Measurements from ENCODE around the gene NHLRC2.
"Not testable (repeated sequence)": the region's sequence is repeated elsewhere in the genome, so short reads cannot be mapped to it uniquely, and the experiment has no call there.

NHLRC2 gene

DNA sequence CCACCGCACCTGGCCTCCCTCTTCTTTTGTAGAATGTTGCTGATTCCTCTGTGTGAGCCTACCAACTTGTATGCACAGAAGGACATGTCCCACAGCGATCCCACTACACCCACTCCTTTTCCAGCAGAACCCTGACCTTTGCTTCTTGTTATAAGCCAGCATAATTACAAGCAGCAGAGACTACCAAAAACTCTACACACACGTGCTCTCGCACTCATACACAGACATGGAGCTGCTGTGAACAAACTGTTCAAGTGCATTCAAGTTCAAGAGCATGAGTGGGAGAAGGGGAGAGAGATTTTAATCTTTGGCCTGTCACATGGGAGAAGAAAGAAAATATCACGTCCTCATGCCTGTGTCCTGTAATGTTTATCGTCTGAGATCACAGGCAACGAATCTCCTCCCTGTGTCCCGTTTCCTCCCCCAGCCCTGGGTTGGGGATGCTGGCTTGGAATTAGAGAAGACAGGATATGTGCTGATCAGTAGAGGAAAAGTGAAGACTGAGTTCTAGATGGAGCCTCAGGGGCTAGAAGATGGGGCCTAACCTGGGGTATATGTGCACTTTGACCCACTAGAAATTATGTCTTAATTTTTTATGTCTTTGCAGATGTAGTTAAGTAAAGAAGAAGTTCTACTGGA, 79.6 kb downstream of the NHLRC2 start:
- H3K4me3 ChIP-seq (ENCODE audit: low read depth, low read length) = no peak overlapping the region

DNA sequence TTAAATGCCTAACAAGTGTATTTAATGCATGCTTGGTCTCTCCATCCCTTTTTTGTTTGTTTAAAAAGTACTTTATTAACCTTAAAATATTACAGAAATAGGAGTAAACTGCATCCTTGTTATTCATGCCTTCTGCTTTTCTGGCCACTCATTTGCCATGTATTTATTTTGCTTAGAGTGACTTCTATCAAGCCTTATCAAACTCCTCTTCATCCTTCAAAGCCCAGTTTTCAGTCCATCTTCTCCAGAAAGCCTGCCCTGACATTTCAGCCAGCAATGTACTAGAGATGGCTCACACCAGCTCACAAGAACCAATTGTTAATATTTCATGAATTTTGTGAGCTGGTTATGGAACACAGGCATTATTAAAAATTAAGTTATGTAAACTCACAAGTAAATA, 82.8 kb downstream of the NHLRC2 start:
- H3K4me3 ChIP-seq (ENCODE audit: low read depth, low read length) = no peak overlapping the region

DNA sequence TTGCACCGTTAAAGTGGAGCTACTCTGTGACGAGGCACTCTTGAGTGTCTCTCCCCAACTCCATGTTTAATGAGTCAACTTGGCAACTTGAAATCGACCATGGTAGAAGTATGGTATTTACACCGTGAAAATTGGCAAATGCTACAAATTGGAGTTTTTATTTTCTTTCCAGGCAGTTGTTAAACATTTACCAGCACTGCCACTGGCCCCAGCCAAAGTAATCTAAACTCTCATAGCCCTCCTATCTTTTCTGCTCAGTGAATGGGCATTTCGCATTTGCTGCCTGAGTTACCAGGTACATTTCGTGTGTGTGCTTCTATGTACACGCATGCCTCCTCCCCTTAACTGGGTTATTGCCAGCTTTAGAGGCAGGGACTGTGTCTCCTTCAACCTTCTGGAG, 83.3 kb downstream of the NHLRC2 start:
- H3K4me3 ChIP-seq (ENCODE audit: low read depth, low read length) = no peak overlapping the region

DNA sequence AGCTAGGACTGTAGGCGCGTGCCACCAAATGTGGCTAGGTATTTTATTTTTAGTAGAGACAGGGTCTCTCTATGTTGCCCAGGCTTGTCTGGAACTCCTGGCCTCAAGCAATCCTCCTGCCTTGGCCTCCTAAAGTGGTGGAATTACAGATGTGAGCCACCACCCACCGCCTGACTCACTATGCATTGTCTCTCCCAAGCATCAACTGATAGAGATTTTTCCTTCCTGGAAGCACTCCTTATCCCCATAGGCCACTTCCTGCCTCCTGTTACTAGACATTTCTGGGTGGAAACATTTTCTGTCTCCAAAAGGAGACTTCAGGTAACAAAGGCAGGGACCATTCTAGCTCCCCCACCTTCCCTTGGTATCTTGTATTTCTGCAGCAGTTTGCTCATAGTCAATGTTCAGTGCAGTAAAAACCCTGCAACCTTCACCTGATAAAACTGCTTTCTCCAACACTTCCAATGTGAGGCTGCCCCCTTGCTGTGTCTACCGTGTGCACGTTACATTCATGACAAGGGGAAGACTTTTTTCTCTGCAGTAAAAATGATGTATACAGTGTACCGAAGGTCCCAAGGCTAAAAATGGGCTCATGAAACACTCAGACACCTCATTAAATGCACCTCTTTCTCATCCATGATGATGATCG, 84.9 kb downstream of the NHLRC2 start:
- no peak overlapping the region for H3K4me3 ChIP-seq (ENCODE audit: low read depth, low read length)

DNA sequence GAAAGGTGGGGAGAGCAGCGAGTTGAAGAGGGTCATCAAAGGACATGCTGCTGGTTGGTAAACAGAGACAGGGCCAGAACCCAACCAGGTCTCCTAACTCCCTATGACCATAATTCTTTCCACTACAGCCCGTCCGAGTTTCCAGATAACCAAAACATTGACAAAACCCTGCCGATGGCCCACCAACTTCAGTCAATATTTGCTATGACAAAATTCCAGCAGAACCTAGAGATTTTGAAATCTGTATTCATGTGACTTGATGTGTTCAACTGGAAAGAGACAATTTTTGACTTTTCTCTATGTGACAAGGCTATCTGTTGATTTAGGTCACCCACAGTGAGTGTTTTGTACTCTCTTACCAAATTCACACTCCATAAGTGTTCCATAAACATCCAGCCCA, 86.7 kb downstream of the NHLRC2 start:
- H3K4me3 ChIP-seq (ENCODE audit: low read depth, low read length) = no peak overlapping the region

DNA sequence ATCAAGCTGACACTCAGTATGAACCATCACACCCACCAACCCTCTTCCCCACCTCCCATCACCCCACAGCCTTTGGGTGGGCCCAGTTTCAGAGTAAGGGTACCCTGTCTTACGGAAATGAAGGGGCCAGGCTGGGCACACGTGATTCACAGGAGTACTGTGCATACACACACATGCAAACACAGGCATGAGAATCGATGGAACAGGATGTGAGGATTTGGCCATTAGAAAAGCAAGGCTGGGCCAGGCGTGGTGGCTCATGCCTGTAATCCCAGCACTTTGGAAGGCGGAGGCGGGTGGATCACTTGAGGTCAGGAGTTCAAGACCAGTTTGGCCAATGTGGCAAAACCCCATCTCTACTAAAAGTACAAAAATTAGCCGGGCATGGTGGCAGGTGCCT, 88.7 kb downstream of the NHLRC2 start:
- not testable (repeated sequence) for H3K4me3 ChIP-seq (ENCODE audit: low read depth, low read length)

DNA sequence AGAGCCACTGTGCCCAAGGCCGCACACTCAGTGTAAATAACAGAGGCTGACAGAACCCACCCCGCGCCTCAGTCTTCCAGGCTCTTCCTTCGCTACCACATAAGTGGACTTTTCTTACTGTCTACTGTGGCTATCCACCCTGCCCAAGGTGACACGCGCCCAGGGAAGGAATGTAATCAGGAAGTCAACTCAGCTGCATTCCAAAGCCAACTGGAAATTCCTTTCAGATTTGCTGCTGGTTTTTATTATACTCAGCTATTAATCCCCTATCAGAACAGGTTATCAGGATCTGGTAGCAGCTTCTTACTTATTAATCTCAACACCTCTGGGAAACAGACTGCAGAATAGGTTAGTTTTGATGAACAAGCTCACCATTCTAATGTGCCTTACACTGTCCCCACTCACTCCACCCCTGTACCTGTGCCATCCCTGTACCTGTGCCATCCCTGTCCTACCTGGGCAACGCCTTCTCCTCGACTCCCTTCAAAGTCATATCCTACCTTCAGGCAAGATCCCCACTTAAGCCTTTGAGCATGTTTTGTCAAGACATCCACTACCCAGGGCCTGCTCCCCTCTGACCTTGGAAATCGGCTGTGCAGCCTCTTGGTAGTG, 90.7 kb downstream of the NHLRC2 start:
- H3K4me3 ChIP-seq (ENCODE audit: low read depth, low read length) = no peak overlapping the region

DNA sequence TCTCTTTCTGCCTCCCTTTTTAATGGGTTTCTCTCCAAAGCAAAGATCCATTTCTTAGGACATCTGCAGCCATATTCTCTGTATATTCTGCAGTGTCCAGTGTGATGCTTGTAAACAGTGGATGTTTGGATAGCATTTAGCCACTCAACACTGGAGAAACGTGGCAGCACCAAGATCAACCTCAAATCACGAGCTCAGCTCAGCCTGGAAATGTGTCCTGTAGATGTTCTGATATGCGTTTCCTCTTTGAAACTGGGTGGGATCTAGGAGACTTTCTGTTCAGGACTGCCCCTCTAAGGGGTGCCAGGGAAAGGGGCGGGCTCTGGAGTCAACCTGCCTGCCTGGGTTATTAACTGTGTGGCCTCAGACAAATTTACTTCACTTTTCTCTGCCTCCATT, 91.2 kb downstream of the NHLRC2 start:
- H3K4me3 ChIP-seq (ENCODE audit: low read depth, low read length) = no peak overlapping the region

DNA sequence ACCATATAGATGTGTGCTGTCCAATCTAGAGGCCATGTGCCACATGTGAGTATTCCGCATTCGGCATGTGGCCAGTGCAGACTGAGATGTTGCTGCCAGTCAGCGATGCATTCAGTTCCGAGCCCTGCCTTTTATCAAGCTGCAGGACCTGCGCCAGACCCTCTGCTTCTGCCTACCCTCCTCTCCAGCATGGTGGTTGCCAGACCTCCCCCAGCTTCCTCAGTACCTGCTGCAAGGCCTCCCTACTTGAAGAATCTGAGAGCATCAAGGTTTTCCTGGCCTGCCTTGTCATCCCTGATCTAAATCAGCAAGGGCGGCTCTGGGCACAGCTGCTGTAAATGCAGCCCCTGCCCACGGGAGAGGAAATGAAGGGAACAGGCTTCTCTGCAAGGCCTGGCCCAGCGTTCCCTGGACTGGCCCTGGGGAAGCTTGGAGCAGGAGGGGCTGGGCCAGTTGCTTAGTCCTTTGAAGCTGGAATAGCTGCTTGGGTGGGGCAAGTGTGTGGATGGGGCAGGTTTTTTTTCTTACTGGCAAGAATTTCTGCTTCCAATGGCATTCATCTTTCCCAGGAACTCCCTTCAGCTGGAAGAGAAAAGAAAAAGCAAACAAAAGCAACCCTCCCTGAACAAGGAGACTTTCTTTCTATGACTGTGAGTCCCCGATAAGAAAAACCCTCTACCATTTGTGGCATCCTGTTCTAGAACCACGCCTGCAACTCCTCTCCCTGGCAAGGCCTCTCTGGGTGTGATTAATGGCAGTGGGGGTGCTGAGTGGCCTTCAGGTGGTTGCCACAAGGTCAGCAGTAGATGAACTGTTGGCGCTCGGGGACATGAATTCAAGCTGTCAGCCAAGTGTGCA, 93.0 kb downstream of the NHLRC2 start:
- H3K4me3 ChIP-seq (ENCODE audit: low read depth, low read length) = no peak overlapping the region

DNA sequence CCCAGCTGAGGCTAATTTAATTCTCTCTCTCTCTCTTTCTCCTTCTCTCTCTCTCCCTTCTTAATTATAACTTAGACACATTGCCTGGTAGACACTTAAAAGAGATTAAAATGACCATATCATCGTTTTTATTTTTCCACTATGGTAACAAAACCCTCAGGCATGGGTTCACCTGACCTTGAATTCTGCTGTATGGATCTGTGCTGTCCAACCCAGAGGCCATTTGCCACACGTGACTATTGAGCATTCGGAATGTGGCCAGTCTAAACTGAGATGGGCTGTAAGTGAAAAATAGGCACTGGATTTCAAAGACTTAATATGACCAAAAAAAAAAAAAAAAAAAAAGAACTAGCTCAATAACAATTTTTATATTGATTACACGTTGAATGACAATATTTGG, 93.6 kb downstream of the NHLRC2 start:
- no peak overlapping the region for H3K4me3 ChIP-seq (ENCODE audit: low read depth, low read length)

DNA sequence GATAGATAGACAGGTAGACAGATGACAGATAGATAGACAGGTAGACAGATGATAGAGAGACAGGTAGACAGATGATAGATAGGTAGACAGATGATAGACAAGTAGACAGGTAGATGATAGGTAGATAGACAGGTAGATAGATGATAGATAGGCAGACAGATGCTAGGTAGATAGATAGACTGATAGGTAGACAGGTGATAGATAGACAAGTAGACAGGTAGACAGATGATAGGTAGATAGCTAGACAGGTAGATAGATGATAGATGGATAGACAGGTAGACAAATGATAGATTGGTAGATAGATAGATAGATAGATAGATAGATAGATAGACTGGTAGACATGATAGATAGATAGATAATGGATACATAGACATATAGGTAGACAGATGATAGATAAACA, 95.8 kb downstream of the NHLRC2 start:
- H3K4me3 ChIP-seq (ENCODE audit: low read depth, low read length) = no peak overlapping the region

DNA sequence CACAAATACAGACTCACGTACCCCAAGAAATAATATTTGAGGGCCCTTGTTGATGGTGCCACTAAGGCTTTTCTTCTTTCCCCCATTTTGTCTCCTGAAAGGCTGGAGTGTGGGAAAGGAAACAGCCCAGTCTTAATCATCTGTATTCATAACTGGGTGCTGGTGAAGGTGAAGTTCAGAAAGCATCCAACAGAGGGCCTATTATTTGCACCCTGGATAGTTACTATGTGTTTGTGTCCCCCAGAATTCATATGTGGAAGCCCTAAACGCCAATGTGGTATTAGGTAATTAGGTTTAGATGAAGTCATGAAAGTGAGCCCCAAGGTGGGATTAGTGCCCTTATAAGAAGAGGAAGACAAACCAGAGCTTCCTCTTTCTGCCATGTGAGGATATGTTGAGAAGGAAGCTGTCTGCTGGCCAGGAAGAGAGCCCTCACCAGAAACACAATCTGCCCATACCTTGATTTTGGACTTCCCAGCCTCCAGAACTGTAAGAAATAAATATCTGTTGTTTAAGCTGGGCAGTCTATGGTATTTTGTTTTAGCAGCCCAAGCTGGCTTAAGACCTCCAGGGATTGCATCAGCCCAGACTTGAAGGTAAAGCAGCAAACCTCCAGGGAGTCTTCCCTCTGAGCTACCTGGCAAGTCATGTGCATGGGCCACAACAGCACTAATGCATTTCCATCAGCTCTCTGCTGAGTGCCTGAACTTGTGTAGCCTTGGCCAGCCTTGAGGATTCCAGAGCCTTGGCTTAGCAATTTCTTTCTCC, 99.2 kb downstream of the NHLRC2 start:
- no peak overlapping the region for H3K4me3 ChIP-seq (ENCODE audit: low read depth, low read length)

DNA sequence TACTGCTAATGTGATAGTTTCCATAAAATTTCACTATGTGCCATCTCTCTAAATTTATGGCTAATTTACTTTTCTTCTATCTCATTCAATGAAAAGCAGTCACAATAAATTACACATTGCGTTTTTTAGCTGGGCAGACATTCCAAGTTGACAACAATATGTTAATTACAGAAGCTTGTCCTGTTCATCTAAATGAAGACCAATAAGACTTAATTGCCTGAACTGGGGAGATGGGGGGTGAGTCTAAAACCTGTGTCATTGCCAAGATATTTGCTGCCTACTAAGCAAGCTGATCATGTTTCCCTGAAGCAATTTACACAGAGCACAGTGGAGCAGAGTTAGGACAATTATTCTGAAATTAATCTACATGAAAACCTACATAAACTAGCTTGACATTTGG, 99.9 kb downstream of the NHLRC2 start:
- no peak overlapping the region for H3K4me3 ChIP-seq (ENCODE audit: low read depth, low read length)

DNA sequence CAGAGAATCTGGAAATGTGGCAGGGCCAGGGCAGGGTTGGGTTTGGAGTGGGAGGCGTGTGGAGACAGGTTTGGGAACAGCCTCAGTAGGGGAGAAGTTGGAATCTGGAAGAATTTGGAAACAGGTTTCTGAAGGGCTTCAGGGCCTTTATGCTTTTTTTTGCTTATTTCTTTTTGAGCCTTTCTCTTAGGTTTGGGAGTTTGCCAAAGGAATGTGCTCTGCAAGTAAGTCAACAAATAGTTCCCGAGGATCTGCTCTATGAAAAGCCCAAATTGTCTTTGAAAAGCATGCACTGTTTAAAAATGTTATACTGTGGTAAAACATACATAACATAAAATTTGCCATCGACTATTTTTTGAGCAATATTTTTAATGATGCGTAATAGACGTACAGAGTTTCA, 102.6 kb downstream of the NHLRC2 start:
- no peak overlapping the region for H3K4me3 ChIP-seq (ENCODE audit: low read depth, low read length)

DNA sequence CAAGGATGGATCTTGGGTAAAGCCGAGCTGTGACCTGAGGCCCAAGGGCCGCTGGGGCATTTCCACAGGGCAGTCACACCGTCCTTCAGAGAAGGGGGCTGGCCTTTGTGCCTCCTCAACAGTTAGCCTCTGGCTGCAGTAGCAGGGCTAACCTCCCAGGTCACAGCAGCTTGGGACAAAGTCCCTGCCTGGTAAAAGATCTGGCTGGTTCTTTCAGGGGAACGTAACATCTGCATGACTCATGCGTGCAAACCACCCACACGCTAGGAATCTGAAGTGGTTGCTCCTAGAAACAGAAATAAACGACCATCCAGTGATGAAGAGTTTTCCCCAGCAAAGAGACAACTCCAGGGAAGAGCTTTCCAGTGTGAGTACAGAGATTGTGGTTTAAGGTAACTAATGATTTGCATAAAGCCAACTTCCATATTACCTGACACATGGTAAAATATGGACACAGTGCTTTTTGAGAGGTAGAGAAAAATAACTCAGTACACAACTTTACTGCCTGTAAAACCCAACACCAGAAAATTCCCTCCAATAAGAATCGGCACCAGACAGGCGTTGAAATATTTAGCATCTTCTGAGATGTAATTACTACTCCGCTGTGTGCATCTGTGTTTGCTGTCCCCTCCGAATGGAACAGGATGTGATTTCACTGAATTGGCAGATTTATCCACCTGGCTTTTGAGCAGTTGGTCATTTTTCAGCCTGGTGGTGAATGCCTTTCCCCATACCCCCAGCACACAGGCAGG, 104.3 kb downstream of the NHLRC2 start:
- no peak overlapping the region for H3K4me3 ChIP-seq (ENCODE audit: low read depth, low read length)

DNA sequence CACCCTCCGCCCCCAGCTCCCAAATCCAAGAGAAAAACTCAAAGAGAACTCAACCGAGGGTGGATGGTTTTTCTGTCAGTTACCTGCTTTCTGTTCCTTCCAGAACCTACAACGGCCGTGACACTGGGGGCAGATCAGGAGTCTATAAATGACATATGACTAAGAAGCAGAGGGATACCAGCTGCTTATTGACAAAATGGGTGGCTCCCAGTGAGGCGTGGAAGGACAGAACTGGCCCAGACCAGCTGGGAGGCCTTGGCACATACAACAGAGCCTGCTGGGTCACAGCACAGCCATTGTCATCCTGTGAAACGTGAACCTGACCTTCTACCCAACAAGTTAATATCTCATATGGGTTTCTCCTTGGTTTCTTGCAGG, 104.9 kb downstream of the NHLRC2 start:
- no peak overlapping the region for H3K4me3 ChIP-seq (ENCODE audit: low read depth, low read length)

DNA sequence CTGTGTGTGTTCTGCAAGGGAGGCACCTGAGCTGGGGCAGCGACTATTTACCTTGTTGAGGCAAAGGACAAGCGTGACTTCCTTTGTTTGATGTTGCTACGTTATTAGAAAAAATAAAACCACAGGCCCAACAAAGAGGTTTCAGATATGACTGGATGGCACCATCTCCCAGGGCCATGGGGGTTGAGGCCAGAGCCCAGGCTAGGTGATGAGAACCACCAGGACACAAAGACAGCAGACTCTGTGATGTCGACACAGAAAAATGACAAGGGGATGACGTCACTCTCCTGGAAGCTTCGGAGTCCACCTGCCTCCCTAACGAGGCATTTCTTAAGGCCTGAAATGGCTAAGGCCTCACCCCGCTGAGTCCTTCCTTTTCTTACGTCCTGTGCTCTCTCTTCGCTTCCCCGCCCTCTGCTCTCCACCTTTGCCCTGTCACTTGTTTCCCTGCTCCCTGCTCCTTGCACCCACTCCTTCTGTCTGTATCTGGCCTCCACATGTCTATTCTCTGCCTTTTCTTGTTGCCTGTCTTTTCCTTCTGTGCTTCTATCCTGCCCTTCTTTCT, 106.2 kb downstream of the NHLRC2 start:
- no peak overlapping the region for H3K4me3 ChIP-seq (ENCODE audit: low read depth, low read length)

DNA sequence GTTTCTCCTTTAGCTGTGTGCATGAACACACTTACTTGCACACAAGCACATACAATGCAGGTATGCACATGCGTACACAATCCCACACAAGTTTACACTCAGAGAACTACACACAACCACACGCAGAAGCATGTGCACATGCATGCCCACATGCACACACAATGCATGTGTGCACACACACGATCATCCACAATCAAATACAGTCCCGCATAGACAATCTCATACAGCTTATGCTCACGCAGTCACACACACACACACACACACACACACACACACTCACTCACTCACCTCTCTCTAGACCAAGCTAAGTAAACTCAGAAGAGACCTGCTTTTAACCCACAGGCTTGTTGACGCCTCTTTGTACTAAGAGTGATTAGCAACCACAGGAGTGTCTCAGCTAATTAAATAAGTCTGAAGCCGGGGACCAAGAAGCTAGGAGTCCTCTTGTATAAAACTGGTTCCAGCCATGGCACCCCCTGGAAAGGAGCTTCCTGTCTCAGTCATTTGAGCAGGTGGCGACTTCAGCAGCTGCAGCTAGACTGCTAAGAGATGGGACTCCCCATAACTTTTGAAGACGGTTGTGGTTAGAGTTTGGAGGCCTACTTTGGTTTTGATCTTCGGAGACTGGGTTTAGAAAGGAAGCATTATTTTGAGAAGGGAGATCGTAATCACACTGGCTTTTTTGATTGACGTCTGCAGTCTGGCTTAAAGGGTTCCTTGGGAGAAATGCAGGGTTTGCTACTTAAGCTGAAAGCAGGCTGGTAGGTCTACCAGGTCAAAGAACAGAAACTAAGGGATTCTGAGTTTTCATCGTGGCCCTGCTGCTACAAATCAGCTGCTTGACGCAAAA, 106.9 kb downstream of the NHLRC2 start:
- H3K4me3 ChIP-seq (ENCODE audit: low read depth, low read length) = no peak overlapping the region

DNA sequence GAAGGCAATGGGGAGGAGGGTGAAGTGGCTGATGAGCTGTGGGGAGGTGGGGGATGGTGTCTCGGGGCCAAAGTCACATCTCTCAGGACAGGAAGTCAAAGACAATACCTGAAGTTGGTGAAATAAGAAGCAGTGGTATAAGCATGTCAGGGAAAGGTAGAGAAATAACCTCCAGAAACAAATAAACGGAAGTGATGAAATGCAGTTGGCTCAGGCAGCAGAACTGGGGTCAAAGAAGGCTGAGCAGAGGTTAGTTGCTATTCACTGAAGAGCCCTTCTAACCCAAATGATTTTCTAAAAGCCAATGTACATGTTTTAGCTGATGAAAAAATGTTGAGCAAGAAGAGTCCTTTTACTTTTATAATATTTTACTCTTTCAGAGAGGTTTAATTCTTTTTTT, 110.6 kb downstream of the NHLRC2 start:
- H3K4me3 ChIP-seq (ENCODE audit: low read depth, low read length) = no peak overlapping the region
